Measurements from ENCODE around the gene GRIN2C.

The GRIN2C gene

GRCh38 chr17:74846621-74847020, 13.1 kb downstream of the GRIN2C start:
- H3K4me3 ChIP-seq (ENCODE audit: low read length in 2 of 2) = no peak overlapping the region
- peaks cover 0 to 2% of the 10 kb centered on the region in 2 donors for H3K9me3 ChIP-seq (replicated peaks in 1 of 2; ENCODE audit: control insufficient read depth in 2 of 2, insufficient read depth in 1 of 2, low read depth in 1 of 2, low read length in 2 of 2)
- no peak overlapping the region for H2BK15ac ChIP-seq (ENCODE audit: low read length)
- H3K14ac ChIP-seq (ENCODE audit: low read length) = peak overlapping the region; percentile 47
- H3K36me3 ChIP-seq (replicated peaks in 1 of 2; ENCODE audit: control insufficient read depth in 2 of 2, insufficient read depth in 2 of 2, low read length in 2 of 2) = no peaks in the 10 kb centered on the region
- H2AFZ ChIP-seq (ENCODE audit: low read length) = no peak overlapping the region
- WGBS, 2 donors (ENCODE audit: extremely low coverage in 2 of 2, insufficient read length in 2 of 2, insufficient replicate concordance in 1 of 2) = no CpG with 5 or more reads among the region's 16 CpGs
- no peak overlapping the region for H2AK5ac ChIP-seq (ENCODE audit: low read depth, low read length)
- H3K18ac ChIP-seq (ENCODE audit: low read length) = no peak overlapping the region
- H4K91ac ChIP-seq (ENCODE audit: low read depth, low read length, poor library complexity) = no peak overlapping the region
- no peak overlapping the region for H3K4ac ChIP-seq (ENCODE audit: low read length)
- H3K27me3 ChIP-seq (ENCODE audit: control insufficient read depth in 3 of 3, insufficient read depth in 3 of 3, low read depth in 1 of 3, low read length in 3 of 3) = peaks cover 4 to 55% (median 37%) of the 10 kb centered on the region in 3 experiments
- no peak overlapping the region for H2BK5ac ChIP-seq (ENCODE audit: low read length)
- no peak overlapping the region for H3K9ac ChIP-seq (ENCODE audit: low read depth, low read length, poor library complexity)
- H2BK120ac ChIP-seq (ENCODE audit: low read depth, low read length) = no peak overlapping the region
- H3K4me1 ChIP-seq (ENCODE audit: control insufficient read depth in 2 of 2, insufficient read depth in 1 of 2, low read depth in 1 of 2, low read length in 2 of 2) = peaks cover 1 to 2% of the 10 kb centered on the region in 2 donors
- no peak overlapping the region for H3K4me2 ChIP-seq (ENCODE audit: insufficient read depth, low read length, poor library complexity, severe bottlenecking)
- no peak overlapping the region for H2BK12ac ChIP-seq (ENCODE audit: low read length)
- H3K23ac ChIP-seq (ENCODE audit: low read depth, low read length, poor library complexity) = no peak overlapping the region
- H3K27ac ChIP-seq (replicated peaks; ENCODE audit: low read length) = no peak overlapping the region
- no peak for DNase-seq (ENCODE audit: low spot score)
- peaks cover 2% of the 10 kb centered on the region for H3K79me1 ChIP-seq (ENCODE audit: low read depth, low read length)
- no peak overlapping the region for H4K8ac ChIP-seq (ENCODE audit: low read depth, low read length)

GRCh38 chr17:74843352-74843627, 16.4 kb downstream of the GRIN2C start:
- peaks cover 2% of the 10 kb centered on the region for H3K79me1 ChIP-seq (ENCODE audit: low read depth, low read length)
- H3K23ac ChIP-seq (ENCODE audit: low read depth, low read length, poor library complexity) = peak overlapping the region; percentile 55
- no peak overlapping the region for H2BK120ac ChIP-seq (ENCODE audit: low read depth, low read length)
- H3K4me1 ChIP-seq (ENCODE audit: control insufficient read depth in 2 of 2, insufficient read depth in 1 of 2, low read depth in 1 of 2, low read length in 2 of 2) = peaks cover 10 to 14% of the 10 kb centered on the region in 2 donors
- H2AFZ ChIP-seq (ENCODE audit: low read length) = no peak overlapping the region
- H3K9ac ChIP-seq (ENCODE audit: low read depth, low read length, poor library complexity) = no peak overlapping the region
- H3K36me3 ChIP-seq (replicated peaks in 1 of 2; ENCODE audit: control insufficient read depth in 2 of 2, insufficient read depth in 2 of 2, low read length in 2 of 2) = no peaks in the 10 kb centered on the region
- H3K4ac ChIP-seq (ENCODE audit: low read length) = no peak overlapping the region
- H3K4me2 ChIP-seq (ENCODE audit: insufficient read depth, low read length, poor library complexity, severe bottlenecking) = peak overlapping the region; percentile 11
- H2AK5ac ChIP-seq (ENCODE audit: low read depth, low read length) = peak overlapping the region; percentile 70
- peaks cover 0 to 2% of the 10 kb centered on the region in 2 donors for H3K9me3 ChIP-seq (replicated peaks in 1 of 2; ENCODE audit: control insufficient read depth in 2 of 2, insufficient read depth in 1 of 2, low read depth in 1 of 2, low read length in 2 of 2)
- H3K27me3 ChIP-seq (ENCODE audit: control insufficient read depth in 3 of 3, insufficient read depth in 3 of 3, low read depth in 1 of 3, low read length in 3 of 3) = peaks cover 4 to 35% (median 21%) of the 10 kb centered on the region in 3 experiments
- no peak overlapping the region for H4K91ac ChIP-seq (ENCODE audit: low read depth, low read length, poor library complexity)
- H2BK5ac ChIP-seq (ENCODE audit: low read length) = no peak overlapping the region
- H3K27ac ChIP-seq (replicated peaks; ENCODE audit: low read length) = no peak overlapping the region
- H2BK15ac ChIP-seq (ENCODE audit: low read length) = no peak overlapping the region
- H2BK12ac ChIP-seq (ENCODE audit: low read length) = no peak overlapping the region
- H3K18ac ChIP-seq (ENCODE audit: low read length) = peak overlapping the region; percentile 85
- DNase-seq (ENCODE audit: low spot score) = no peak
- H3K14ac ChIP-seq (ENCODE audit: low read length) = peak overlapping the region; percentile 38
- H4K8ac ChIP-seq (ENCODE audit: low read depth, low read length) = peak overlapping the region; percentile 98
- peak overlapping the region in 1 of 2 donors; percentile 32 for H3K4me3 ChIP-seq (ENCODE audit: low read length in 2 of 2)
- no CpG with 5 or more reads among the region's 26 CpGs for WGBS, 2 donors (ENCODE audit: extremely low coverage in 2 of 2, insufficient read length in 2 of 2, insufficient replicate concordance in 1 of 2)

GRCh38 chr17:74842599-74843351, 16.9 kb downstream of the GRIN2C start:
- Histone ChIP-seq H2AK5ac (ENCODE audit: low read depth, low read length) (peak overlapping the region; percentile 70), H3K27ac (replicated peaks; ENCODE audit: low read length) (no peak overlapping the region), H2AFZ (ENCODE audit: low read length) (peak overlapping the region; percentile 91), H3K18ac (ENCODE audit: low read length) (peak overlapping the region; percentile 85), H3K4me1 (ENCODE audit: control insufficient read depth in 2 of 2, insufficient read depth in 1 of 2, low read depth in 1 of 2, low read length in 2 of 2) (peaks cover 10 to 14% of the 10 kb centered on the region in 2 donors), H3K23ac (ENCODE audit: low read depth, low read length, poor library complexity) (peak overlapping the region; percentile 31), H2BK12ac (ENCODE audit: low read length) (peak overlapping the region; percentile 9), H3K79me1 (ENCODE audit: low read depth, low read length) (peaks cover 2% of the 10 kb centered on the region), H4K8ac (ENCODE audit: low read depth, low read length) (peak overlapping the region; percentile 43), H2BK15ac (ENCODE audit: low read length) (peak overlapping the region; percentile 67), H3K27me3 (ENCODE audit: control insufficient read depth in 3 of 3, insufficient read depth in 3 of 3, low read depth in 1 of 3, low read length in 3 of 3) (peaks cover 4 to 35% (median 21%) of the 10 kb centered on the region in 3 experiments), H2BK120ac (ENCODE audit: low read depth, low read length) (no peak overlapping the region), H3K9me3 (replicated peaks in 1 of 2; ENCODE audit: control insufficient read depth in 2 of 2, insufficient read depth in 1 of 2, low read depth in 1 of 2, low read length in 2 of 2) (peaks cover 0 to 2% of the 10 kb centered on the region in 2 donors), H3K14ac (ENCODE audit: low read length) (peak overlapping the region; percentile 71), H3K4ac (ENCODE audit: low read length) (peak overlapping the region; percentile 76), H4K91ac (ENCODE audit: low read depth, low read length, poor library complexity) (no peak overlapping the region), H2BK5ac (ENCODE audit: low read length) (no peak overlapping the region), H3K9ac (ENCODE audit: low read depth, low read length, poor library complexity) (peak overlapping the region; percentile 77), H3K36me3 (replicated peaks in 1 of 2; ENCODE audit: control insufficient read depth in 2 of 2, insufficient read depth in 2 of 2, low read length in 2 of 2) (no peaks in the 10 kb centered on the region), H3K4me3 (ENCODE audit: low read length in 2 of 2) (peak overlapping the region; percentile 31 to 77), H3K4me2 (ENCODE audit: insufficient read depth, low read length, poor library complexity, severe bottlenecking) (peak overlapping the region; percentile 57)
- peak; percentile 48 for DNase-seq (ENCODE audit: low spot score)
- WGBS, 2 donors (ENCODE audit: extremely low coverage in 2 of 2, insufficient read length in 2 of 2, insufficient replicate concordance in 1 of 2) = no CpG with 5 or more reads among the region's 88 CpGs

GRCh38 chr17:74842146-74842598, 17.5 kb downstream of the GRIN2C start:
- Histone ChIP-seq H2BK15ac (ENCODE audit: low read length) (peak overlapping the region; percentile 67), H3K23ac (ENCODE audit: low read depth, low read length, poor library complexity) (no peak overlapping the region), H3K79me1 (ENCODE audit: low read depth, low read length) (peaks cover 2% of the 10 kb centered on the region), H3K4me1 (ENCODE audit: control insufficient read depth in 2 of 2, insufficient read depth in 1 of 2, low read depth in 1 of 2, low read length in 2 of 2) (peaks cover 10 to 14% of the 10 kb centered on the region in 2 donors), H3K27ac (replicated peaks; ENCODE audit: low read length) (no peak overlapping the region), H3K4me2 (ENCODE audit: insufficient read depth, low read length, poor library complexity, severe bottlenecking) (peak overlapping the region; percentile 57), H2BK120ac (ENCODE audit: low read depth, low read length) (peak overlapping the region; percentile 0), H3K4ac (ENCODE audit: low read length) (peak overlapping the region; percentile 76), H3K27me3 (ENCODE audit: control insufficient read depth in 3 of 3, insufficient read depth in 3 of 3, low read depth in 1 of 3, low read length in 3 of 3) (peaks cover 4 to 35% (median 21%) of the 10 kb centered on the region in 3 experiments), H3K9me3 (replicated peaks in 1 of 2; ENCODE audit: control insufficient read depth in 2 of 2, insufficient read depth in 1 of 2, low read depth in 1 of 2, low read length in 2 of 2) (peaks cover 0 to 2% of the 10 kb centered on the region in 2 donors), H3K4me3 (ENCODE audit: low read length in 2 of 2) (peak overlapping the region in 1 of 2 donors; percentile 77), H2AFZ (ENCODE audit: low read length) (peak overlapping the region; percentile 91), H4K91ac (ENCODE audit: low read depth, low read length, poor library complexity) (no peak overlapping the region), H2BK12ac (ENCODE audit: low read length) (peak overlapping the region; percentile 9), H3K36me3 (replicated peaks in 1 of 2; ENCODE audit: control insufficient read depth in 2 of 2, insufficient read depth in 2 of 2, low read length in 2 of 2) (no peaks in the 10 kb centered on the region), H3K18ac (ENCODE audit: low read length) (peak overlapping the region; percentile 83), H2BK5ac (ENCODE audit: low read length) (no peak overlapping the region), H4K8ac (ENCODE audit: low read depth, low read length) (peak overlapping the region; percentile 43), H3K14ac (ENCODE audit: low read length) (peak overlapping the region; percentile 10), H3K9ac (ENCODE audit: low read depth, low read length, poor library complexity) (no peak overlapping the region), H2AK5ac (ENCODE audit: low read depth, low read length) (no peak overlapping the region)
- no CpG with 5 or more reads among the region's 8 CpGs for WGBS, 2 donors (ENCODE audit: extremely low coverage in 2 of 2, insufficient read length in 2 of 2, insufficient replicate concordance in 1 of 2)
- DNase-seq (ENCODE audit: low spot score) = no peak

Measured in neuronal stem cell (in vitro differentiated cells).